ENCODE measurements around the gene GPR68. TPM values are rescaled to one million over a fixed set of nuclear protein-coding genes. Genes with fewer than 3 reads are reported as not detected.
"Not testable (repeated sequence)": the region's sequence is repeated elsewhere in the genome, so short reads cannot be mapped to it uniquely, and the experiment has no call there.

Gene GPR68
- total RNA-seq, 1 donor from 2014 or later, result 1.1 TPM

DNA sequence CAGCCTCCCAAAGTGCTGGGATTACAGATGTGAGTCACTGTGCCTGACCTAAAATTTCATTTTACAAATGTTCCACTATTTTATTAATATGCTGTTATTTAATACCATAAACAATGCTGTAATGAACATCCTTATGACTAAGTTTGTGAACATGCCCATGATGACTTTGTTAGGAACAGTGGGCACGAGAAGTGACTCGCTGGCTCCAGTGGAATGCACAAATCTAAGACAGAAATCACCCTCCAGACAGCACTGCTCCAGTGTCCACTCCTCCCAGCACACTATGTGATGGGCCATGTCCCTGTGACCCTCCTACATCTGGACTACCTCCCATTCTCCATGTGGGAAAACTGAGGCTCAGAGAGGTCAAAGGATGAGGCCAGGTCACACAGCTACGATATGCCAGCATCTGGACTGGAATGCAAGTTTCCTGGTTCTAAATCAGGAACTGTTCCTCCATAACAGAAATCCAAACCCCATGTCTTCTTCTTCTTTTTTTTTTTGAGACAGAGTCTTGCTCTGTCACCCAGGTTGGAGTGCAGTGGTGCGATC lies 57.9 kb downstream of the GPR68 start:
- no peak for DNase-seq (ENCODE audit: low read depth)
- TF ChIP-seq, protein P1, sequence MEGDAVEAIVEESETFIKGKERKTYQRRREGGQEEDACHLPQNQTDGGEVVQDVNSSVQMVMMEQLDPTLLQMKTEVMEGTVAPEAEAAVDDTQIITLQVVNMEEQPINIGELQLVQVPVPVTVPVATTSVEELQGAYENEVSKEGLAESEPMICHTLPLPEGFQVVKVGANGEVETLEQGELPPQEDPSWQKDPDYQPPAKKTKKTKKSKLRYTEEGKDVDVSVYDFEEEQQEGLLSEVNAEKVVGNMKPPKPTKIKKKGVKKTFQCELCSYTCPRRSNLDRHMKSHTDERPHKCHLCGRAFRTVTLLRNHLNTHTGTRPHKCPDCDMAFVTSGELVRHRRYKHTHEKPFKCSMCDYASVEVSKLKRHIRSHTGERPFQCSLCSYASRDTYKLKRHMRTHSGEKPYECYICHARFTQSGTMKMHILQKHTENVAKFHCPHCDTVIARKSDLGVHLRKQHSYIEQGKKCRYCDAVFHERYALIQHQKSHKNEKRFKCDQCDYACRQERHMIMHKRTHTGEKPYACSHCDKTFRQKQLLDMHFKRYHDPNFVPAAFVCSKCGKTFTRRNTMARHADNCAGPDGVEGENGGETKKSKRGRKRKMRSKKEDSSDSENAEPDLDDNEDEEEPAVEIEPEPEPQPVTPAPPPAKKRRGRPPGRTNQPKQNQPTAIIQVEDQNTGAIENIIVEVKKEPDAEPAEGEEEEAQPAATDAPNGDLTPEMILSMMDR (conservative IDR thresholded peaks at IDR 0.05; ENCODE audit: low read depth, low read length), result no peak
- H3K4me3 ChIP-seq (ENCODE audit: low read depth, low read length), result no peak overlapping the region

DNA sequence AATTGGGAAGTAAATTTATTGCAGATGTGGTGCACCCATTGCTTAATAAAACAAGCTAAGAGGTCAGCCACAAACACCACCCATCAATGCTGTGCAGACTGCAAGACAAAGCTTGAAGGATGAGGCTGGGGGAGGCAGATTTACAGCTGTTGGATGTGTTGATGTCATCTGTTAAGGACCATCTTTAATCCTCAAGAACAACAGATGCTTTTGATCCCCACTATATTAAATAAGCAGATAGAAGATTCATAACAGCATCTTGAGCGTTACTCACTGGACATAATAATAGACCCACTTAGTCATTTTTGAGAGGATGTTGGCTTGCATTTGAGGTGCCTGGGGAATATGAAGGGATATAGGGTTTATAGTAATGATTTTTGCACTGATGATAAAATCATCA lies 58.8 kb downstream of the GPR68 start:
- no peak for DNase-seq (ENCODE audit: low read depth)
- H3K4me3 ChIP-seq (ENCODE audit: low read depth, low read length), result no peak overlapping the region
- TF ChIP-seq, protein P1 (conservative IDR thresholded peaks at IDR 0.05; ENCODE audit: low read depth, low read length), result no peak

DNA sequence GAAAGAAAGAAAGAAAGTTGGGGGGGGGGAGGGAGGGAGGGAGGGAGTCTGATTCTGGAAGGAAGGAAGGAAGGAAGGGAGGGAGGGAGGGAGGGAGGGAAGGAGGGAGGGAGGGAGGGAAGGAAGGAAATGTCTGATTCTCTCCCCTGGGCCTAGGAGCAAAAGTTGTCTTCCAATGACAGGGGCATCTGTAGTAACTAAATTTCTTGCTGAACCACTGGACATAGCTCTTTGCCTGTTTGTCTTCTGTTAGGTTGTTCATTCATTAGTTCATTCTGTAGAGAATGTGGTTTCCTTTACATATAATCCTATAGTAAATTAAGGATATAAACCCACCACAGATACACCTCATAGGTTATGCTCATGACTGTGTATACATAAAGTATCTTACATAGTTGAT lies 59.9 kb downstream of the GPR68 start:
- no peak overlapping the region for H3K4me3 ChIP-seq (ENCODE audit: low read depth, low read length)
- DNase-seq (ENCODE audit: low read depth), result no peak
- TF ChIP-seq, protein P1 (conservative IDR thresholded peaks at IDR 0.05; ENCODE audit: low read depth, low read length), result no peak

DNA sequence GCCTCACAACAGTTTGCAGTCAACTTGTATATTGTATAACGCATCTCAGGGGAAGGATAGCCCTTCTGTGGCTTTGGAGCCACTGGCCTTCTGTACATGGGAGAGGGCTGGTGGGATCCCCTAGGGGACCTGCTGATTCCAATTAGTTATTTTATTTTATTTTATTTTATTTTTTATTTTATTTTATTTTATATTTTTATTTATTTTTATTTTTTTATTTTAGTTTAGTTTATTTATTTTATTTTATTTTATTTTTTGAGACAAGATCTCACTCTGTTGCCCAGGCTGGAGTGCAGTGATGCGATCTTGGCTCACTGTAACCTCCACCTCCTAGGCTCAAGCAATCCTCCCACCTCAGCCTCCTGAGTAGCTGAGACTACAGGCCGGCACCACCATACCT lies 61.8 kb downstream of the GPR68 start:
- not testable (repeated sequence) for H3K4me3 ChIP-seq (ENCODE audit: low read depth, low read length); DNase-seq (ENCODE audit: low read depth)

Other genes starting within 250 kb of the GPR68 start
- 3.6 and 3.7 TPM in 2 replicates for gene RPS6KA5, start 184.1 kb downstream of the GPR68 start, total RNA-seq
- gene DGLUCY, start 130.6 kb downstream of the GPR68 start, total RNA-seq, result 21.6 and 27.9 TPM in 2 replicates
- 16.4 and 21.2 TPM in 2 replicates for gene CCDC88C, start 173.1 kb upstream of the GPR68 start, total RNA-seq